Liver (tissue), 9 donors: ENCODE measurements around the gene RPSA. TPM values are rescaled to one million over a fixed set of nuclear protein-coding genes. Genes with fewer than 3 reads are reported as not detected.
"Not testable (repeated sequence)": the region's sequence is repeated elsewhere in the genome, so short reads cannot be mapped to it uniquely, and the experiment has no call there.

Experiments used
- DNase-seq: peaks from one replicate; pipeline ENCODE4 v3.0.0-alpha.2; 2017; ENCODE audit warnings: low spot score
- H3K27ac ChIP-seq, 2 donors: one replicate each; pipeline ENCODE4 v1.7.0; 2013; ENCODE audit warnings: inconsistent platforms in 2 of 2, low read length in 2 of 2, control low read depth in 1 of 2, low read depth in 1 of 2, mild to moderate bottlenecking in 1 of 2
- H3K27me3 ChIP-seq, 4 donors: one replicate each; pipeline versions ENCODE4 v1.6.1 to v1.7.0; 2013; ENCODE audit warnings: low read length in 3 of 4, inconsistent platforms in 1 of 4, mild to moderate bottlenecking in 1 of 4, moderate library complexity in 1 of 4; ENCODE audit not compliant: control insufficient read depth in 4 of 4, insufficient read depth in 4 of 4
- H3K36me3 ChIP-seq, 4 donors: one replicate each; pipeline versions ENCODE4 v1.6.1 to v1.7.0; 2013; ENCODE audit warnings: low read length in 3 of 4, mild to moderate bottlenecking in 3 of 4, low read depth in 1 of 4, moderate library complexity in 1 of 4; ENCODE audit not compliant: control insufficient read depth in 4 of 4, insufficient read depth in 3 of 4
- H3K4me1 ChIP-seq, 4 donors: one replicate each; pipeline versions ENCODE4 v1.6.1 to v1.7.0; 2013; ENCODE audit warnings: low read length in 3 of 4, mild to moderate bottlenecking in 3 of 4, moderate library complexity in 1 of 4; ENCODE audit not compliant: control insufficient read depth in 4 of 4, insufficient read depth in 4 of 4
- H3K4me3 ChIP-seq, 3 donors: one replicate each; pipeline versions ENCODE4 v1.6.1 to v1.7.0; 2013; ENCODE audit warnings: low read length in 3 of 3, control low read depth in 1 of 3, low read depth in 1 of 3, mild to moderate bottlenecking in 1 of 3
- H3K9ac ChIP-seq, 2 donors: one replicate each; pipeline ENCODE4 v1.7.0; 2013; ENCODE audit warnings: low read length in 2 of 2, mild to moderate bottlenecking in 2 of 2, moderate library complexity in 2 of 2, control low read depth in 1 of 2, low read depth in 1 of 2
- H3K9me3 ChIP-seq, 4 donors: one replicate each; pipeline versions ENCODE4 v1.6.1 to v1.7.0; 2013; ENCODE audit warnings: low read length in 3 of 4; ENCODE audit not compliant: control insufficient read depth in 4 of 4
- EGR1 ChIP-seq, 2 donors: IDR thresholded peaks; 2 replicates each; pipeline ENCODE4 v1.6.1; 2016 to 2018; ENCODE audit warnings: antibody characterized with exemption in 2 of 2, low read depth in 2 of 2
- FOXA2 ChIP-seq: IDR thresholded peaks from 2 replicates; pipeline ENCODE4 v1.6.1; 2016; ENCODE audit warnings: antibody characterized with exemption
- GABPA ChIP-seq, 2 donors: IDR thresholded peaks in 1 of 2; conservative IDR thresholded peaks in 1 of 2; 2 replicates each; pipeline ENCODE4 v1.6.1; 2016; ENCODE audit warnings: antibody characterized with exemption in 2 of 2, mild to moderate bottlenecking in 1 of 2, moderate library complexity in 1 of 2
- HNF4A ChIP-seq, 2 donors: conservative IDR thresholded peaks; 2 replicates each; pipeline ENCODE4 v1.6.1; 2016; ENCODE audit warnings: antibody characterized with exemption in 2 of 2, mild to moderate bottlenecking in 2 of 2
- HNF4G ChIP-seq: IDR thresholded peaks from 2 replicates; pipeline ENCODE4 v1.6.1; 2016; ENCODE audit warnings: antibody characterized with exemption
- JUND ChIP-seq, 2 donors: IDR thresholded peaks; 2 replicates each; pipeline ENCODE4 v1.6.1; 2016; ENCODE audit warnings: antibody characterized with exemption in 2 of 2
- MAX ChIP-seq: IDR thresholded peaks from 2 replicates; pipeline ENCODE4 v1.6.1; 2016; ENCODE audit warnings: antibody characterized with exemption
- RAD21 ChIP-seq, 2 donors: IDR thresholded peaks; 2 replicates each; pipeline ENCODE4 v1.6.1; 2016; ENCODE audit warnings: antibody characterized with exemption in 2 of 2, mild to moderate bottlenecking in 2 of 2
- REST ChIP-seq: IDR thresholded peaks from 2 replicates; pipeline ENCODE4 v1.6.1; 2016; ENCODE audit warnings: antibody characterized with exemption, mild to moderate bottlenecking
- RXRA ChIP-seq, 2 donors: IDR thresholded peaks; 2 replicates each; pipeline ENCODE4 v1.6.1; 2017 to 2018; ENCODE audit warnings: antibody characterized with exemption in 2 of 2, mild to moderate bottlenecking in 1 of 2
- SP1 ChIP-seq: IDR thresholded peaks from 2 replicates; pipeline ENCODE4 v1.6.1; 2018; ENCODE audit warnings: antibody characterized with exemption, mild to moderate bottlenecking
- TAF1 ChIP-seq: conservative IDR thresholded peaks from 2 replicates; pipeline ENCODE4 v1.6.1; 2016; ENCODE audit warnings: antibody characterized with exemption, mild to moderate bottlenecking
- YY1 ChIP-seq: IDR thresholded peaks from 2 replicates; pipeline ENCODE4 v1.6.1; 2016; ENCODE audit warnings: antibody characterized with exemption, mild to moderate bottlenecking
- WGBS: extraction: QIAGEN DNeasy Blood & Tissue Kit; methylation state at CpG from one replicate; pipeline ENCODE4 v1.1.7; 2013; 5-methylcytosine and 5-hydroxymethylcytosine counted together
- polyA plus RNA-seq, 2 donors: library from polyadenylated mRNA; stranded (reverse) in 1 of 2; unstranded in 1 of 2; fragments of 200-250 nt in 1 of 2; fragments of >200 nt in 1 of 2; fragmentation: Nextera tagmentation in 1 of 2; extraction: Ambion mirVana in 1 of 2; gene quantifications; one replicate each; pipeline versions ENCODE4 v1.2.1 to v1.2.3, GENCODE V29; 2013 to 2015
- total RNA-seq, 2 donors: library from RNA; depleted of rRNA; stranded (reverse); fragments of >200 nt; gene quantifications; one replicate each; pipeline ENCODE4 v1.2.3, GENCODE V29; 2014
- TF ChIP-seq, protein P1 (sequence below): IDR thresholded peaks from 2 replicates; pipeline ENCODE4 v1.6.1; 2016; ENCODE audit warnings: antibody characterized with exemption
- TF ChIP-seq, protein P2 (sequence below): fragments of 150-350 bp; IDR thresholded peaks from 2 replicates; pipeline ENCODE4 v1.5.1; 2017; ENCODE audit warnings: improper control_type of control experiment, low read depth, low read length; ENCODE audit not compliant: missing input control
- donor health status: healthy.
- donor health status: healthy.
- donor health status: healthy.
- donor health status: healthy.
- donor health status: healthy.

RPSA gene
- total and polyA plus RNA-seq, 4 donors: 200 to 796 (median 443) TPM

GRCh38 chr3:39415983-39416382 is 9.5 kb downstream of the RPSA start:
- TF ChIP-seq TAF1: no peak
- no peak for TF ChIP-seq HNF4G
- TF ChIP-seq SP1: no peak
- no peak for TF ChIP-seq YY1
- TF ChIP-seq, protein P1, sequence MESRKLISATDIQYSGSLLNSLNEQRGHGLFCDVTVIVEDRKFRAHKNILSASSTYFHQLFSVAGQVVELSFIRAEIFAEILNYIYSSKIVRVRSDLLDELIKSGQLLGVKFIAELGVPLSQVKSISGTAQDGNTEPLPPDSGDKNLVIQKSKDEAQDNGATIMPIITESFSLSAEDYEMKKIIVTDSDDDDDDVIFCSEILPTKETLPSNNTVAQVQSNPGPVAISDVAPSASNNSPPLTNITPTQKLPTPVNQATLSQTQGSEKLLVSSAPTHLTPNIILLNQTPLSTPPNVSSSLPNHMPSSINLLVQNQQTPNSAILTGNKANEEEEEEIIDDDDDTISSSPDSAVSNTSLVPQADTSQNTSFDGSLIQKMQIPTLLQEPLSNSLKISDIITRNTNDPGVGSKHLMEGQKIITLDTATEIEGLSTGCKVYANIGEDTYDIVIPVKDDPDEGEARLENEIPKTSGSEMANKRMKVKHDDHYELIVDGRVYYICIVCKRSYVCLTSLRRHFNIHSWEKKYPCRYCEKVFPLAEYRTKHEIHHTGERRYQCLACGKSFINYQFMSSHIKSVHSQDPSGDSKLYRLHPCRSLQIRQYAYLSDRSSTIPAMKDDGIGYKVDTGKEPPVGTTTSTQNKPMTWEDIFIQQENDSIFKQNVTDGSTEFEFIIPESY: no peak
- TF ChIP-seq RAD21 (IDR thresholded peaks at IDR 0.05): no peak
- no peak for TF ChIP-seq GABPA (IDR thresholded peaks at IDR 0.05 in 1 of 2, conservative IDR thresholded peaks at IDR 0.05 in 1 of 2)
- no peak for TF ChIP-seq EGR1 (IDR thresholded peaks at IDR 0.05; ENCODE audit: low read depth in 2 of 2)
- no peaks in the 10 kb centered on the region for H3K27me3 ChIP-seq
- no peak overlapping the region for H3K9ac ChIP-seq
- H3K4me1 ChIP-seq: no peaks in the 10 kb centered on the region
- no peak for DNase-seq
- no peaks in the 10 kb centered on the region for H3K9me3 ChIP-seq
- 95% methylated on average over 1 of the region's 1 CpG for WGBS
- H3K27ac ChIP-seq: no peak overlapping the region
- H3K4me3 ChIP-seq: no peak overlapping the region
- H3K36me3 ChIP-seq: peaks cover 9 to 35% (median 30%) of the 10 kb centered on the region in 4 donors

DNA sequence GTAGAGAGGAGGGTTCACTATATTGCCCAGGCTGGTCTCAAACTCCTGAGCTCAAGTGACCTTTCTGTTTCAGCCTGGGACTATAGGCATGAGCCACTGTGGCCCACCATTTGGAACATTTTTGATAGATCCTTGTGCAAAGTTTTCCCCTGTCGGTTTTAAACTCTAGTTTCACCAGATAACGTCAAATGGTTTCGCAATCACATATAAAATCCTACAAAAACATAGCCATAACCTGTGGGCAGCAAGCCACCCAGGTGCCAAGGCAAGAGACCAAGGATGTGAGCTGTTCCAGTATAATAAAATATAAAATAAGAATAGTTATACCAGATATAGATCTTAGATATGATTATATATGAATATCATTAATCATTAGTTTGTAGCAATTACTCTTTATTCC is 10.5 kb downstream of the RPSA start:
- H3K4me3 ChIP-seq, H3K4me1 ChIP-seq, DNase-seq, H3K27me3 ChIP-seq, H3K9me3 ChIP-seq, H3K9ac ChIP-seq, H3K27ac ChIP-seq: not testable (repeated sequence)
- peaks cover 9 to 25% (median 20%) of the 10 kb centered on the region in 4 donors for H3K36me3 ChIP-seq
- 38% methylated on average over 3 of the region's 3 CpGs for WGBS

DNA sequence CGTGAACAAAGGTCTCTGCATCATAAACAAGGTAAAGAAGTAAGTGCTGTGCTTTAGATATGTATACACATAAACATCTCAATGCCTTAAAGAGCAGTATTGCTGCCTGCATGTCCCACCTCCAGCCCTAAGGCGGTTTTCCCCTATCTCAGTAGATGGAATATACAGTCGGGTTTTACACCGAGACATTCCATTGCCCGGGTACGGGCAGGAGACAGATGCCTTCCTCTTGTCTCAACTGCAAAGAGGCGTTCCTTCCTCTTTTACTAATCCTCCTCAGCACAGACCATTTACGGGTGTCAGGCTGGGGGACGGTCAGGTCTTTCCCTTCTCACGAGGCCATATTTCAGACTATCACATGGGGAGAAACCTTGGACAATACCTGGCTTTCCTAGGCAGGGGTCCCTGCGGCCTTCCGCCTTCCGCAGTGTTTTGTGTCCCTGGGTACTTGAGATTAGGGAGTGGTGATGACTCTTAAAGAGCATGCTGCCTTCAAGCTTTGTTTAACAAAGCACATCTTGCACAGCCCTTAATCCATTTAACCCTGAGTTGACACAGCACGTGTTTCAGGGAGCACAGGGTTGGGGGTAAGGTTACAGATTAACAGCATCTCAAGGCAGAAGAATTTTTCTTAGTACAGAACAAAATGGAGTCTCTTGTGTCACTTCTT is 12.2 kb downstream of the RPSA start:
- H3K9ac ChIP-seq, H3K36me3 ChIP-seq, H3K4me1 ChIP-seq, DNase-seq, H3K27ac ChIP-seq, H3K9me3 ChIP-seq, H3K4me3 ChIP-seq, H3K27me3 ChIP-seq: not testable (repeated sequence)
- 64% methylated on average over 13 of the region's 14 CpGs for WGBS

DNA sequence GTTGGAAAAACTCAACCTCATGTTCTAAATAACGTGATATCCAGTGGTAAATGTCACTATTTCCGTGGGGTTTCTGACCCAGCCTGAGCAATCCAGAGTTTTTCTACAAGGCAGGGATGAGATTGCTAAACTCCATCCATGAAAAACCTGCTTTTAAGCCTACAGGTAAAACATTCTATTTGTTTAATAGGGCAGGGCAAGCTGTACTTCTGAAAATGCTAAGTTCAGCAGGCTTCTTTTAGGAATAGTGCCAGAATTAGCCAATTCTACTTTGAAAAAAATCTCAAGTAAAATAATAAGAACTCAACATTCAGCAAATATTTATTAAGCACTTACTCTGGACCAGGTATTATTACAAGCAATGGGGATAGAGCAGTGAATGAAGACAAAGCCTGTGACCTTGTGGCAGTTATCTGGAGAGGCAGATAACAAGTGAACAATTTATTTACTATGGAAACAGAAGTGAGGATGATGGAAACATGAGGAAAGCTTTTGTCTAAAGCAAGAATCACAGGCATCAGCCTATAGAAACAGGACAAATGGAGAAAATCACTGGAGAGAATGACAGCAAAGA is 13.3 kb downstream of the RPSA start:
- no peak for DNase-seq
- no peak overlapping the region for H3K4me3 ChIP-seq
- no peaks in the 10 kb centered on the region for H3K36me3 ChIP-seq
- no peaks in the 10 kb centered on the region for H3K9me3 ChIP-seq
- H3K27ac ChIP-seq: no peak overlapping the region
- no peaks in the 10 kb centered on the region for H3K4me1 ChIP-seq
- H3K27me3 ChIP-seq: no peaks in the 10 kb centered on the region
- H3K9ac ChIP-seq: no peak overlapping the region
- 82% methylated on average over 2 of the region's 2 CpGs for WGBS
- TF ChIP-seq, protein P2, sequence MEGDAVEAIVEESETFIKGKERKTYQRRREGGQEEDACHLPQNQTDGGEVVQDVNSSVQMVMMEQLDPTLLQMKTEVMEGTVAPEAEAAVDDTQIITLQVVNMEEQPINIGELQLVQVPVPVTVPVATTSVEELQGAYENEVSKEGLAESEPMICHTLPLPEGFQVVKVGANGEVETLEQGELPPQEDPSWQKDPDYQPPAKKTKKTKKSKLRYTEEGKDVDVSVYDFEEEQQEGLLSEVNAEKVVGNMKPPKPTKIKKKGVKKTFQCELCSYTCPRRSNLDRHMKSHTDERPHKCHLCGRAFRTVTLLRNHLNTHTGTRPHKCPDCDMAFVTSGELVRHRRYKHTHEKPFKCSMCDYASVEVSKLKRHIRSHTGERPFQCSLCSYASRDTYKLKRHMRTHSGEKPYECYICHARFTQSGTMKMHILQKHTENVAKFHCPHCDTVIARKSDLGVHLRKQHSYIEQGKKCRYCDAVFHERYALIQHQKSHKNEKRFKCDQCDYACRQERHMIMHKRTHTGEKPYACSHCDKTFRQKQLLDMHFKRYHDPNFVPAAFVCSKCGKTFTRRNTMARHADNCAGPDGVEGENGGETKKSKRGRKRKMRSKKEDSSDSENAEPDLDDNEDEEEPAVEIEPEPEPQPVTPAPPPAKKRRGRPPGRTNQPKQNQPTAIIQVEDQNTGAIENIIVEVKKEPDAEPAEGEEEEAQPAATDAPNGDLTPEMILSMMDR: no peak
- TF ChIP-seq JUND (IDR thresholded peaks at IDR 0.05) (no peak), MAX (no peak), FOXA2 (no peak), TAF1 (no peak), YY1 (no peak), GABPA (IDR thresholded peaks at IDR 0.05 in 1 of 2, conservative IDR thresholded peaks at IDR 0.05 in 1 of 2) (no peak), HNF4A (conservative IDR thresholded peaks at IDR 0.05) (no peak), RAD21 (IDR thresholded peaks at IDR 0.05) (no peak), REST (no peak), HNF4G (no peak), RXRA (IDR thresholded peaks at IDR 0.05) (no peak)
